GM18517 (cell line): ENCODE data around the gene LINC01488.

Experiments
- ATAC-seq: cut with Tn5 transposase; IDR thresholded peaks from one replicate; pipeline ENCODE4 v1.9.1; 2021; ENCODE audit warnings: mild to moderate bottlenecking, moderate library complexity; ENCODE audit not compliant: unreplicated experiment

LINC01488 gene

GRCh38 chr11:69541501-69542313, 60.2 kb downstream of the LINC01488 start:
- ATAC-seq: no peak

- no peak for ATAC-seq
Observed at GRCh38 chr11:69542314-69543168, 61.1 kb downstream of the LINC01488 start.
